IMR-90 (cell line): Measurements from ENCODE around the gene NDST1.

ENCODE experiments used
- CHD1 ChIP-seq: IDR thresholded peaks from 2 replicates; pipeline ENCODE4 v1.6.1; 2012; ENCODE audit warnings: low read depth, low read length, improper control_type of control experiment
- CTCF ChIP-seq: conservative IDR thresholded peaks from 2 replicates; pipeline ENCODE4 v1.5.1; 2012; ENCODE audit warnings: mild to moderate bottlenecking, low read depth, low read length, improper control_type of control experiment
- ELK1 ChIP-seq: fragments of 150-350 bp; IDR thresholded peaks from 2 replicates; pipeline ENCODE4 v1.6.1; 2016; ENCODE audit warnings: low read depth, mild to moderate bottlenecking, low read length, moderate library complexity, borderline replicate concordance
- FOS ChIP-seq: fragments of 150-350 bp; IDR thresholded peaks from 2 replicates; pipeline ENCODE4 v1.6.1; 2016; ENCODE audit warnings: low read depth, low read length
- POLR2A ChIP-seq: IDR thresholded peaks from 2 replicates; pipeline ENCODE4 v1.6.1; 2012; ENCODE audit warnings: mild to moderate bottlenecking, low read depth, low read length
- RAD21 ChIP-seq: IDR thresholded peaks from 2 replicates; pipeline ENCODE4 v1.6.1; 2012; ENCODE audit warnings: low read length, improper control_type of control experiment
- SMC3 ChIP-seq: fragments of 150-350 bp; IDR thresholded peaks from 2 replicates; pipeline ENCODE4 v1.6.1; 2016; ENCODE audit warnings: low read depth, mild to moderate bottlenecking, antibody characterized with exemption, low read length, moderate library complexity

- TF ChIP-seq CTCF (no peak), POLR2A (no peak), CHD1 (no peak), ELK1 (no peak), SMC3 (no peak), FOS (no peak), RAD21 (no peak)
Observed at GRCh38 chr5:150464554-150465012, 43.3 kb upstream of the NDST1 start.
